Right atrium auricular region (tissue), 2 donors: ENCODE measurements around the gene KIRREL3. TPM values are rescaled to one million over a fixed set of nuclear protein-coding genes. Genes with fewer than 3 reads are reported as not detected.

Experiments used
- DNase-seq: peaks from one replicate; pipeline ENCODE4 v3.0.0-alpha.2; 2019; ENCODE audit warnings: low spot score
- H3K27ac ChIP-seq, 2 donors: fragments of 200-600 bp; sonication (generic); 1 replicate in 1 of 2; 2 replicates in 1 of 2; pipeline ENCODE4 v1.5.1; 2016 to 2019
- H3K27me3 ChIP-seq, 2 donors: fragments of 200-600 bp; sonication (generic); one replicate each; pipeline versions ENCODE4 v1.5.1 to v1.6.0; 2017 to 2019
- H3K36me3 ChIP-seq: fragments of 200-600 bp; sonication (generic); one replicate; pipeline ENCODE4 v1.5.1; 2016
- H3K4me1 ChIP-seq, 2 donors: fragments of 200-600 bp; sonication (generic); one replicate each; pipeline versions ENCODE4 v1.5.1 to v1.6.0; 2017 to 2019
- H3K4me3 ChIP-seq, 2 donors: fragments of 200-600 bp; sonication (generic); 1 replicate in 1 of 2; 2 replicates in 1 of 2; pipeline ENCODE4 v1.5.1; 2017 to 2019; ENCODE audit warnings: mild to moderate bottlenecking in 1 of 2, moderate library complexity in 1 of 2
- H3K9me3 ChIP-seq, 2 donors: fragments of 200-600 bp; sonication (generic); one replicate each; pipeline ENCODE4 v1.5.1; 2019
- total RNA-seq, 2 donors: library from RNA; depleted of rRNA; stranded (reverse); fragments of >200 nt; gene quantifications; one replicate each; pipeline ENCODE4 v1.1.0, GENCODE V29; 2016
- TF ChIP-seq, protein P1 (sequence below), 2 donors: fragments of 200-600 bp; sonication (generic); IDR thresholded peaks; one replicate each; pipeline ENCODE4 v1.5.1; 2019; ENCODE audit warnings: antibody characterized with exemption in 2 of 2

KIRREL3 gene
- total RNA-seq, 2 donors from 2014 or later: 0.51 to 0.74 TPM

DNA sequence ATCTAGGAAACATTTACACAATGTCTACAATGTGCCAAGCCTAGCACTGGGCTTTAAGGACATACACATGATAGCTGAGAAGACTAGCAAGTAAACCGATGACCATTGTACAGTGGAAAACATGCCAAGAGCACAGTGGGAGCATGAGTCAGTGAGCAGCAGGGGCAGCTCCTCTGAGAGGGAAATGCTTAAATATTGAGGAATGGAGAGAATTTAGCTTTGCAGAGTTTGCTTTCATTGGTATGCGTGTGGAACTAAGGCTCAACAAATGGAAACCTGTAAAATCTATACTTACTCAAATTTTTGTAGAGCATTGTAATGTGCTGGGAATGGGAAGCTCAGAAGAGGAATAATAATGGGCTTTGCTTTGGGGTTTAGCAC, 362.8 kb downstream of the KIRREL3 start:
- TF ChIP-seq, protein P1, sequence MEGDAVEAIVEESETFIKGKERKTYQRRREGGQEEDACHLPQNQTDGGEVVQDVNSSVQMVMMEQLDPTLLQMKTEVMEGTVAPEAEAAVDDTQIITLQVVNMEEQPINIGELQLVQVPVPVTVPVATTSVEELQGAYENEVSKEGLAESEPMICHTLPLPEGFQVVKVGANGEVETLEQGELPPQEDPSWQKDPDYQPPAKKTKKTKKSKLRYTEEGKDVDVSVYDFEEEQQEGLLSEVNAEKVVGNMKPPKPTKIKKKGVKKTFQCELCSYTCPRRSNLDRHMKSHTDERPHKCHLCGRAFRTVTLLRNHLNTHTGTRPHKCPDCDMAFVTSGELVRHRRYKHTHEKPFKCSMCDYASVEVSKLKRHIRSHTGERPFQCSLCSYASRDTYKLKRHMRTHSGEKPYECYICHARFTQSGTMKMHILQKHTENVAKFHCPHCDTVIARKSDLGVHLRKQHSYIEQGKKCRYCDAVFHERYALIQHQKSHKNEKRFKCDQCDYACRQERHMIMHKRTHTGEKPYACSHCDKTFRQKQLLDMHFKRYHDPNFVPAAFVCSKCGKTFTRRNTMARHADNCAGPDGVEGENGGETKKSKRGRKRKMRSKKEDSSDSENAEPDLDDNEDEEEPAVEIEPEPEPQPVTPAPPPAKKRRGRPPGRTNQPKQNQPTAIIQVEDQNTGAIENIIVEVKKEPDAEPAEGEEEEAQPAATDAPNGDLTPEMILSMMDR (IDR thresholded peaks at IDR 0.05): no peak
- no peaks in the 10 kb centered on the region for H3K27me3 ChIP-seq
- no peak for DNase-seq
- H3K27ac ChIP-seq: no peak overlapping the region
- H3K36me3 ChIP-seq: no peaks in the 10 kb centered on the region
- no peaks in the 10 kb centered on the region for H3K9me3 ChIP-seq
- H3K4me3 ChIP-seq: no peak overlapping the region
- no peaks in the 10 kb centered on the region for H3K4me1 ChIP-seq

DNA sequence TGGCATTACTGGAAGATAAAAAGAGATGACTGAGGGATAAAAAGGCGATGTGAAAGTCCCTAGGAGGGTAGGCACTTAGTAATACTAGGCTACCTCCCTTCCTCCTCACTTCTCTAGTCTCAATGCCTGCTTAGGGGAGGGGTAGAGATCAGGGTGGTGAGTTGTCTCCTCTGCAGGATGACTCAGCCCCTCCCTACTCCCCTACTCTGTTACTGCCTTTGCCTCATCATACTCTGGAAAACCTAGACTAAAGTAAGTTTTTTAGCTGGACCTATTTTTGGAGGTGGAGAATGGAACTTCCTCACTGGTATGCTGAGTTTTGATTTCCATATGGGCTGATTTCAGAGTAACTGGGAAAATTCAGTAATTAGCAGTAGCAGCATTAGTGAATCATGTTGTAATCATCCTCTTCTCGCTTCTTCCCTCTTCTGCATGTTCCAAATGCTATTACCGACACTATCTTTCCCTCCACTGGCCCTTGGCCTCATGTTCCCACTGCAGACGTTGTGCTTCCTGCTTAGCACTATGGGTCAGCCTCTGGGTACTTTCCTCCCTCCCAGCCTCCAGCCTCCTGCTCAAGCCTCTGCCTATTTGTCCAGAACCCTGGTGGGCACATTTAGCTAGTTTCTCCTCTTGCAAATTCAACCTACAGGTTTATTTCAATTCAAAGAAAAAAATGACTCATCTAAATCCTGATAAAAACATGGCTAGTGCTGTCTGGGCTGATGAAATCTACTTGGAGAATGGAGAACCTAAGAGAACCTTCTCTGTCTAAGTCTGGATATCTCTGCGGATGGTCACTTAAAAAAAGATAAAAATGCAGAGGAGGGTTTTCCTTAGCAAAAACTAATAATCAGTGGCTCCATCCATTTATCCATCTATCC, 363.4 kb downstream of the KIRREL3 start:
- H3K9me3 ChIP-seq: no peaks in the 10 kb centered on the region
- H3K27me3 ChIP-seq: no peaks in the 10 kb centered on the region
- H3K27ac ChIP-seq: no peak overlapping the region
- no peak overlapping the region for H3K4me3 ChIP-seq
- DNase-seq: no peak
- H3K4me1 ChIP-seq: no peaks in the 10 kb centered on the region
- TF ChIP-seq, protein P1 (IDR thresholded peaks at IDR 0.05): no peak
- H3K36me3 ChIP-seq: no peaks in the 10 kb centered on the region

DNA sequence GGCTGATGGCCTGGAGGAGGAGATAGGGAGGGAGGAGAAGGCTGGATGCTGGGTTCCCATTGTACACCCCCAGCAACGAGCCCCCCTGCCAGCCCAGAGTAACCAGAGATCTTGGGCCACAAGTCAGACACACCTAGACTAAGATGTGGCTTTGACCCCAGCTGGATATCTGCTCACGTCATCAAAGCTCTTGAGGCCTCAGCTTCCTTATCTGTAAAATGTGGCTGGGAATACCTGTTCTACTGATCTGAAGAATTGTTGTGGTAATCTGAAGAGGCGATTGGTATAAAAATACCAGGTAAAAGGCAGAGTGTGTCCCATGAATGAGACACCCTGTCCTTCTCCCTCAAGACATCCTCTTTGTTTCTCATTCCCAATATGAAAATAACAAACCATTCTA, 365.1 kb downstream of the KIRREL3 start:
- Histone ChIP-seq H3K4me1 (no peaks in the 10 kb centered on the region), H3K27ac (no peak overlapping the region), H3K4me3 (no peak overlapping the region), H3K36me3 (no peaks in the 10 kb centered on the region), H3K9me3 (no peaks in the 10 kb centered on the region), H3K27me3 (no peaks in the 10 kb centered on the region)
- DNase-seq: no peak
- TF ChIP-seq, protein P1 (IDR thresholded peaks at IDR 0.05): no peak

DNA sequence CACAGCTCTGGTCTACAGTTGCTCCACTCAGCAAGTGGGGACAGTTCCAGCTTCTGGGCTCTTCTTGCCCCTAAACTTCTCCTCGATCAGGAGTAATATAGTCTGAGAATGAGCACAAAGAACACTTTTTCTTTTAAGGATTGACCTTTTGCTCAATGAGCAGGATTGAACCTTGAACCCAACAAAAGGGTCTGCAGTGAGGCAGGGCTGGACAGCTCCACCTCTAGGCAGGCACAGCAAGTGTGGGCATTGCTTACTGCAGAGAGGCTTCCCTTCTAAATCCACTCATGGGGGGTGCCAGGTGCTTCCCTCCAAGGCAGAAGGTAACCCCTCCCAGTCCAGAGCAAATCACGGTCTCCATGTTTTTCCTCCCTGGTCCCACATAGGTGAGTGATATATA, 365.6 kb downstream of the KIRREL3 start:
- Histone ChIP-seq H3K27me3 (no peaks in the 10 kb centered on the region), H3K4me3 (no peak overlapping the region), H3K36me3 (no peaks in the 10 kb centered on the region), H3K9me3 (no peaks in the 10 kb centered on the region), H3K27ac (no peak overlapping the region), H3K4me1 (no peaks in the 10 kb centered on the region)
- no peak for DNase-seq
- TF ChIP-seq, protein P1 (IDR thresholded peaks at IDR 0.05): no peak

DNA sequence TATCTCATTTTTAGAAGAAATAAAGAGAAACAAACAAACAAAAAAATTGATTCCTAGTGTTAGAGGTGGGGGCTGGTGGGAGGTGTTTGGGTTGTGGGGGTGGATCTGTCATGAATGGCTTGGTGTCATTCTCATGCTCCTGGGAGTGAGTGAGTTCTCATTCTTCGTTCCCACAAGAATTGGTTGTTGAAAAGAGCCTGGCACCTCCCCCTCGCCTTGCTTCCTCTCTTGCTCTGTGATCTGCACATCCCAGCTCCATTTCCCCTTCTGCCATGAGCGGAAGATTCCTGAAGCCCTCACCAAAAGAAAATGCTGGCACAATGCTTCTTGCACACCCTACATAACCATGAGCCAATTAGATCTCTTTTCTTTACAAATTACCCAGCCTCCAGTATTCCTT, 367.2 kb downstream of the KIRREL3 start:
- no peak overlapping the region for H3K27ac ChIP-seq
- no peaks in the 10 kb centered on the region for H3K36me3 ChIP-seq
- H3K4me1 ChIP-seq: no peaks in the 10 kb centered on the region

More for the DNA sequence above, 367.2 kb downstream of the KIRREL3 start:
- Histone ChIP-seq H3K4me3 (no peak overlapping the region), H3K9me3 (no peaks in the 10 kb centered on the region), H3K27me3 (no peaks in the 10 kb centered on the region)
- no peak for DNase-seq
- TF ChIP-seq, protein P1 (IDR thresholded peaks at IDR 0.05): no peak
